HFF-Myc (cell line): ENCODE data around the gene LDLRAD4.

Experiments used
- DNase-seq: peaks from one replicate; pipeline ENCODE4 v3.0.0-alpha.2; 2011; ENCODE audit warnings: low read depth; ENCODE audit errors: extremely low read depth
- H3K4me3 ChIP-seq: replicated peaks from 2 replicates; pipeline ENCODE4 v1.5.1; 2011; ENCODE audit warnings: low read depth, mild to moderate bottlenecking, control low read depth, low read length
- TF ChIP-seq, protein P1 (sequence below): IDR thresholded peaks from 2 replicates; pipeline ENCODE4 v1.5.1; 2012; ENCODE audit warnings: mild to moderate bottlenecking, low read depth, low read length, control low read depth; ENCODE audit errors: missing control alignments

Gene LDLRAD4

DNA sequence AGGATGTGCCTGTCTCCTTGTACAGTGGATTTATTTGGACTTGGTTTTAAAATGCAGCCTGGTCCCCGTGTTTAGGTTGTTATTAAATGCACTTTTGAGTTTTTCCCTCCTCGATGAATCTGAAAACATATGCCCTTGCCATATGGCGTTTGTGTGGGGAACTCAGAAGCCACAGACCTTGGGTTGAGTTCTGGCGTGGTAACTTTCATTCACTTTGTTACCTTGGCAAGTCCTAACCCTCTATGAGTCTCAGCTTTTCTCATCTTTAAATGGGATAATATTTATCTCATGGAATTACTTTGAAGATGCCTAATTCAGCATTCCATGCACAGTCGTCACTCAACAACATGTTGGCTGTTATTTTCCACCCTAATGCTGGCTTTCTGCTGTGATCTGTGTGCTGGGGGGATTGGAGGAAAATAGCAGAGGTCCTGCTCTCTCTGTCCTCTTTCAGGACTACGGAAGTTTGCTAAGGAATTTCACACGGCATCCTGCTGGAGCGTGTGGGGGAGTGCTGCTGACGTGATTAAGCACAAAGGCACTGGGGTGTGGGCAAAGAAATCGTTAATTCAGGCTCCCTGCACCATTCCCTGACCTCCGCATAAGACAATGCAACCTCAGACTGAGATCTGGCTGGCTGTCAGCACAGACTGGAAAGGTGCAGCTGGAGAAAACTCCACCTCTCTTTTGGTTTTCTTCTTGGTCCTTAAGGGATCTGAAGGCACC, 61.7 kb downstream of the LDLRAD4 start:
- DNase-seq, result no peak
- TF ChIP-seq, protein P1, sequence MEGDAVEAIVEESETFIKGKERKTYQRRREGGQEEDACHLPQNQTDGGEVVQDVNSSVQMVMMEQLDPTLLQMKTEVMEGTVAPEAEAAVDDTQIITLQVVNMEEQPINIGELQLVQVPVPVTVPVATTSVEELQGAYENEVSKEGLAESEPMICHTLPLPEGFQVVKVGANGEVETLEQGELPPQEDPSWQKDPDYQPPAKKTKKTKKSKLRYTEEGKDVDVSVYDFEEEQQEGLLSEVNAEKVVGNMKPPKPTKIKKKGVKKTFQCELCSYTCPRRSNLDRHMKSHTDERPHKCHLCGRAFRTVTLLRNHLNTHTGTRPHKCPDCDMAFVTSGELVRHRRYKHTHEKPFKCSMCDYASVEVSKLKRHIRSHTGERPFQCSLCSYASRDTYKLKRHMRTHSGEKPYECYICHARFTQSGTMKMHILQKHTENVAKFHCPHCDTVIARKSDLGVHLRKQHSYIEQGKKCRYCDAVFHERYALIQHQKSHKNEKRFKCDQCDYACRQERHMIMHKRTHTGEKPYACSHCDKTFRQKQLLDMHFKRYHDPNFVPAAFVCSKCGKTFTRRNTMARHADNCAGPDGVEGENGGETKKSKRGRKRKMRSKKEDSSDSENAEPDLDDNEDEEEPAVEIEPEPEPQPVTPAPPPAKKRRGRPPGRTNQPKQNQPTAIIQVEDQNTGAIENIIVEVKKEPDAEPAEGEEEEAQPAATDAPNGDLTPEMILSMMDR, result no peak
- no peak overlapping the region for H3K4me3 ChIP-seq

DNA sequence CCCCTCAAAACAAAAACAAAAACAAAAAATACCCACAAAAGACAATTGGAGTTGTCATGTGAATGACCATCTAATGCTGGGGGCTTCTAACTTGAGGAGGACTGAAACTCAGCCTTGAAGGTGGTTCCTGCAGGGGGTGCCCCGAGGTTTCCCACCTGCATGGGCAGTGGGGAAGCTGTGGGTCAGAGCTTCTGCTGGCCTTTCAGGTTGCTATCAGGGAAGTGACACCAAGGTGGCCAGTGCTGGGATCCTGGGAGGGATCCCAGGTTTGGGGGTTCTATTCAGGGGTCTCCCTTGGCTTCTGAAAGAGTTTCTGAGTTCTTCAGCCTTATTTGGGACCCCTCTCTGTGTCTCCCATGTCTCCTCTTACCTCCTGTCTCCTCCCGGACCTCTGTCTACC, 62.8 kb downstream of the LDLRAD4 start:
- H3K4me3 ChIP-seq, result no peak overlapping the region
- TF ChIP-seq, protein P1, result no peak
- no peak for DNase-seq

DNA sequence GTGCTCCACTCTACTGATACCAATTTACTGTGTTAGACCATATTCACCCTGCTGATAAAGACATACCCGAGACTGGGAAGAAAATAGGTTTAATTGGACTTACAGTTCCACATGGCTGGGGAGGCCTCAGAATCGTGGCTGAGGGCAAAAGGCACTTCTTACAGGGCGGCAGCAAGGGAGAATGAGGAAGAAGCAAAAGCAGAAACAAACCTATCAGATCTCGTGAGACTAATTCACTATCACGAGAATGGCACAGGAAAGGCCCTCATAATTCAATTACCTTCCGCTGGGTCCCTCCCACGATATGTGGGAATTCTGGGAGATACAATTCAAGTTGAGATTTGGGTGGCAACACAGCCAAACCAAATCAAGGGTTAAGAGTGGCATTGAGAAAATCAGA, 65.2 kb downstream of the LDLRAD4 start:
- no peak for DNase-seq
- TF ChIP-seq, protein P1, result no peak
- H3K4me3 ChIP-seq, result no peak overlapping the region

DNA sequence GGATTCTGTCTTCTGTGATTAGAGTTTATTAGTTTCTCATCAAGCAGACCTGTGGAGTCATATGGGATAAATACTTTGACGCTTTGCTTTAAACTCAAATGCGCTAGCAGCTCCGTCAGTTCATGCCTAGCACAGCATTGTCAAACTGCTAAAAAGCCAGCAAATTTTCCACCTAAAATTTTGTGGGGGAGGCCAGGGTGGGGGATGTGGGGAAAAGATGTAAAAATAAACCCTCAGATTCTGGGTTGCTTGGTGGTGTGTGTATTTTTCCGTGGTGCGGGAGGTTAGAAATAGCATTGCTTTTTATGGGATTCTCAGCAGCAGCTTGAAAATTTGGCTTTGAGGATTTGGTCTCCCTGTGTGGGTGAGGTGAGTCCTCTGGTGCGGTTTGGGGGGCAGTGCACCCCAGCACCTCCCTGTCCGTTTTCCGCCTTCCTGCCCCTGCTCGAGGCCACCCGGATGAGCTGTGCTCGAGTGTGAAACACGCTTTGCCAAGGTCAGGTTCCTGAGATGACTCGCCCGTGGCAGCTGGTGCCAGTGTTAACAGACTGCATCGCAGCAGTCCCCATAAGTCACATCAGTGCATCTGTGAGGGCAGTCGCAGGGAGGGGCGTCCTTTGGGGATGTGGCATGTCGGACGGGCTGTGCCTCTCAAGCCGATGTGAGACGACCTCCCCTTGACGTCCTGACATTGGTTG, 65.9 kb downstream of the LDLRAD4 start:
- TF ChIP-seq, protein P1, result no peak
- no peak overlapping the region for H3K4me3 ChIP-seq
- DNase-seq, result no peak

DNA sequence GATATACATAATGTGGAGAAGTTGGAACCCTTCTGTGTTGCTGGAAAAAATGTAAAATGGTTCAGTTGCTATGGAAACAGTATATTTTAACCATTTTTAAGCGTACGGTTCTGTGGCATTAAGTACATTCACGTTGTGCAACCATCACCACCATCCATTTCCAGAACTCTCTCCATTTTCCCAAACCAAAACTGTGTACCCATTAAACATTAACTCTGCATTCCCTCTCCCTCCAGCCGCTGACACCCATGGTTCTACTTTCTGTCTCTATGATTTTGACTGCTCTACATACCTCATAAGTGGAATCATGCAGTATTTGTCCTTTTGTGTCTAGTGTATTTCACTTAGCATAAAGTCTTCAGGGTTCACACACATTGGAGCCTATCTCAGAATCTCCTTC, 67.3 kb downstream of the LDLRAD4 start:
- DNase-seq, result no peak
- TF ChIP-seq, protein P1, result no peak

DNA sequence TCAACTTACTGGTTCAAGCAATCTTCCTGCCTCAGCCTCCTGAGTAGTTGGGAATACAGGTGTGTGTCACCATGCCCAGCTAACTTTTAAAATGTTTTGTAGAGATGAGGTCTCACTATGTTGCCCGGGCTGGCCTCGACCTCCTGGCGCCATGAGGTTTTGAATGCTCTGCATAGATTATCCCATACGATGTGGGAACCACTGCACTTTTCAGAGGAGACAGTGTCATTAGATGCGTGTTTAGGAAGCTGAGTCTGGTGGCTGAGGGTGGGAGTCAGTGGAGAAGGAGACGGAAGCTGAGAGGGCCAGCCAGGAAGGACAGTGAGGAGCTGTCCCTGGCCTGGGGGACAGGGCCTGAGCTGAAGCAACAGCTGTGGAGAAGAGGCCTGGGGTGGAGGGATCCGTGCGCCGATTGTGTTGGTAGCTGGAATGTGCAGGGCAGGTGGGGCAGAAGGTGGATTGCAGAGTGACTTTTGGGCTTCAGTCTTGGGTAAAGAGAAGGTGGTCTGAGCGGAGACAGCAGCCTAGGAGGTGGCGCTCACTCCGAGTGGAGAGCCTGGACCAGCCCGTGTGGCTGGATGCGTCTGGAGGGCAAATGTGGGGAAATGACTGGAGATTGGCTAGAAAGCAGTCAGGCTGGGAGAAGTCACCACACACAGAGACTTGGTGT, 68.0 kb downstream of the LDLRAD4 start:
- no peak for DNase-seq
- no peak overlapping the region for H3K4me3 ChIP-seq
- TF ChIP-seq, protein P1, result no peak

More for the DNA sequence above, 67.3 kb downstream of the LDLRAD4 start:
- H3K4me3 ChIP-seq, result no peak overlapping the region
